Body of pancreas (tissue), 4 donors: ENCODE results near the gene LUC7L.
"Not testable (repeated sequence)": the region's sequence is repeated elsewhere in the genome, so short reads cannot be mapped to it uniquely, and the experiment has no call there.

Experiments used
- POLR2A ChIP-seq, 3 donors: fragments of 450-650 bp; IDR thresholded peaks; one replicate each; pipeline ENCODE4 v1.6.1; 2016; ENCODE audit warnings: antibody characterized with exemption in 3 of 3, mild to moderate bottlenecking in 2 of 3
- TF ChIP-seq, protein P1 (sequence below), 7 experiments: fragments of 450-650 bp in 4 of 7; fragments of 200-600 bp in 3 of 7; sonication (generic) in 3 of 7; IDR thresholded peaks; one replicate each; pipeline ENCODE4 v1.5.1; 2016 to 2019; ENCODE audit warnings: antibody characterized with exemption in 7 of 7

DNA sequence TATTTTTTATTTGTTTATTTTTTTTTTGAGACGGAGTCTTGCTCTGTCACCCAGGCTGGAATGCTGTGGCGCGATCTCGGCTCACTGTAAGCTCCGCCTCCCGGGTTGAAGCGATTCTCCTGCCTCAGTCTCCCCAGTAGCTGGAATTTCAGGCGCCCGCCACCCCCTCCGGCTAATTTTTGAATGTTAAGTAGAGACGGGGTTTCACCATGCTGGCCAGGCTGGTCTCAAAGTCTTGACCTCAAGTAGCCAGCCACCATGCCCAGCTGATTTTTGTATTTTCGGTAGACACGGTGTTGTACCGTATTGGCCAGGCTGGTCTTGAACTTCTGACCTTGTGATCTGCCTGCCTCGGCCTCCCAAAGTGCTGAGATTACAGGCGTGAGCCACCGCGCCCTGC is 1.1 kb upstream of the LUC7L start:
- TF ChIP-seq POLR2A (IDR thresholded peaks at IDR 0.05), result not testable (repeated sequence)
- TF ChIP-seq, protein P1, sequence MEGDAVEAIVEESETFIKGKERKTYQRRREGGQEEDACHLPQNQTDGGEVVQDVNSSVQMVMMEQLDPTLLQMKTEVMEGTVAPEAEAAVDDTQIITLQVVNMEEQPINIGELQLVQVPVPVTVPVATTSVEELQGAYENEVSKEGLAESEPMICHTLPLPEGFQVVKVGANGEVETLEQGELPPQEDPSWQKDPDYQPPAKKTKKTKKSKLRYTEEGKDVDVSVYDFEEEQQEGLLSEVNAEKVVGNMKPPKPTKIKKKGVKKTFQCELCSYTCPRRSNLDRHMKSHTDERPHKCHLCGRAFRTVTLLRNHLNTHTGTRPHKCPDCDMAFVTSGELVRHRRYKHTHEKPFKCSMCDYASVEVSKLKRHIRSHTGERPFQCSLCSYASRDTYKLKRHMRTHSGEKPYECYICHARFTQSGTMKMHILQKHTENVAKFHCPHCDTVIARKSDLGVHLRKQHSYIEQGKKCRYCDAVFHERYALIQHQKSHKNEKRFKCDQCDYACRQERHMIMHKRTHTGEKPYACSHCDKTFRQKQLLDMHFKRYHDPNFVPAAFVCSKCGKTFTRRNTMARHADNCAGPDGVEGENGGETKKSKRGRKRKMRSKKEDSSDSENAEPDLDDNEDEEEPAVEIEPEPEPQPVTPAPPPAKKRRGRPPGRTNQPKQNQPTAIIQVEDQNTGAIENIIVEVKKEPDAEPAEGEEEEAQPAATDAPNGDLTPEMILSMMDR (IDR thresholded peaks at IDR 0.05), result not testable (repeated sequence)
